Motor neuron (in vitro differentiated cells): ENCODE data around the gene SARS2. TPM values are rescaled to one million over a fixed set of nuclear protein-coding genes. Genes with fewer than 3 reads are reported as not detected.

Source experiments
- ATAC-seq, 8 experiments: fragments of 200-7000 bp; cut with Tn5 transposase; replicated peaks in 6 of 8; 2 replicates each; pipeline ENCODE4 v1.8.0; 2021; ENCODE audit warnings: mild to moderate bottlenecking in 8 of 8, moderate library complexity in 8 of 8
- H3K27ac ChIP-seq, 2 donors: fragments of 250-450 bp; sonication (Bioruptor Pico); 2 replicates each; pipeline ENCODE4 v1.9.0; 2021; ENCODE audit warnings: antibody characterized with exemption in 2 of 2, mild to moderate bottlenecking in 2 of 2, moderate library complexity in 1 of 2
- H3K4me1 ChIP-seq, 2 donors: fragments of 250-450 bp; sonication (Bioruptor Pico); replicated peaks in 1 of 2; 2 replicates each; pipeline ENCODE4 v1.6.1; 2021; ENCODE audit warnings: antibody characterized with exemption in 2 of 2, mild to moderate bottlenecking in 2 of 2, moderate library complexity in 1 of 2
- H3K4me3 ChIP-seq, 5 donors: fragments of 250-450 bp; sonication (Bioruptor Pico); 2 replicates each; pipeline ENCODE4 v1.9.0; 2021; ENCODE audit warnings: antibody characterized with exemption in 5 of 5, mild to moderate bottlenecking in 5 of 5, moderate library complexity in 4 of 5
- WGBS, 10 experiments: fragments of 450-650 bp; shearing (Covaris generic); methylation state at CpG; one replicate each; pipeline ENCODE4 v1.0.0; 2022; 5-methylcytosine and 5-hydroxymethylcytosine counted together
- in situ Hi-C, 9 experiments: fragments of 400-800 bp; cut with MboI; loops; one replicate each; pipeline ENCODE4 v1.15.0; 2021; ENCODE audit warnings: low sequenced_read_pairs in 9 of 9, low pct_unique_long_range_greater_than_20kb in 2 of 9; ENCODE audit not compliant: unreplicated experiment in 9 of 9
- total RNA-seq, 8 experiments: library from RNA; unstranded; fragments of 300-600 nt; gene quantifications; 2 replicates each; pipeline versions ENCODE4 v1.2.3 to v1.2.4, GENCODE V29; 2022

SARS2 gene
- total RNA-seq, 8 experiments from 2014 or later = 8.4 to 53.6 (median 19.1) TPM

DNA sequence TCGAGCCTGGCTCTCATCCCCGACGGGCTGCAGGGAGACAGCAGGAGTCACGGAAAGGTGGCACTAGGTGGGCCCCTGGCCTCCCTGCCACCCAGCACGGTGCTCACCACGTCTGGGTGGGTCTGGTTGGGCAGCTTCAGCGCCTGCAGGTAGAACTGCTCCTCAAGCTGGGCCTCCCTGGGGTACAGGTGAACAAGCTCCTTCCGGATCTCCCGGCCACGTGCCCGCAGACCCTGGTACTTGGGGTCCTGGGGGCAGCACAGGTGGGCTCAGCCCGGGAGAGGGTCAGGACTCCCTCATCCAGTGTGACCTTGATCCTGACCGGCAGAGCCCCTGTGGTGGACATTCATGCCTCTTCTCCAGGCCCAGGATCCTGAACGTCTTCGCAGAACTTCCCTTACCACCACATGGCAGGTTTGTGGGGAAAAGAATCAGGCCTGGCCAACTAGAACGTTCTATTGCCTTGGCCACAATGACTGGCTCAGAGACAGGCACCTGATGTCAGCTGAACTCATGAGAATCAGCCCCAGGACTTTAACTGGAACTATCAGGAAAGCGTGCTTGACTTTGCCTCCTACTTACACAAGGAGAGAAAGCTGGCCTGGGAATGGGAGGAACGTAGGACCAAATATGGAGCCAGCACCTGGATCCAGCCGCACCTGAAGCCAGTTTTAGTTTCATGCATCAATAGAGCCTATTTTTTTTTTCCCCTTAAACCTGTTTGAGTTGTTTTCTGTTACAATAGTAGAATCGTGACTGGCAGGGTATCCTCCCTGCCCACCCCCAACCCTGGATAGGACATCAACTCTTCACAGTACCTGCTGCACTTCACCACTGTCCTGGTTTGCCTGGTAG lies 8.9 kb downstream of the SARS2 start:
- no peak for ATAC-seq
- no peak overlapping the region for H3K27ac ChIP-seq
- no peak overlapping the region for H3K4me3 ChIP-seq
- in situ Hi-C loops = loop anchor here in 3 of 9 experiments (25.0 kb wide), 1 partner anchor 509 kb away; the partner anchor contains the start of gene FAM98C (in 3 of the 3)
- 60 to 100% (median 86%) methylated on average over 1 to 10 of the region's 20 CpGs; no CpG with 5 or more reads in 3 of the 10 experiments for WGBS, 10 experiments
- H3K4me1 ChIP-seq = no peaks in the 10 kb centered on the region

DNA sequence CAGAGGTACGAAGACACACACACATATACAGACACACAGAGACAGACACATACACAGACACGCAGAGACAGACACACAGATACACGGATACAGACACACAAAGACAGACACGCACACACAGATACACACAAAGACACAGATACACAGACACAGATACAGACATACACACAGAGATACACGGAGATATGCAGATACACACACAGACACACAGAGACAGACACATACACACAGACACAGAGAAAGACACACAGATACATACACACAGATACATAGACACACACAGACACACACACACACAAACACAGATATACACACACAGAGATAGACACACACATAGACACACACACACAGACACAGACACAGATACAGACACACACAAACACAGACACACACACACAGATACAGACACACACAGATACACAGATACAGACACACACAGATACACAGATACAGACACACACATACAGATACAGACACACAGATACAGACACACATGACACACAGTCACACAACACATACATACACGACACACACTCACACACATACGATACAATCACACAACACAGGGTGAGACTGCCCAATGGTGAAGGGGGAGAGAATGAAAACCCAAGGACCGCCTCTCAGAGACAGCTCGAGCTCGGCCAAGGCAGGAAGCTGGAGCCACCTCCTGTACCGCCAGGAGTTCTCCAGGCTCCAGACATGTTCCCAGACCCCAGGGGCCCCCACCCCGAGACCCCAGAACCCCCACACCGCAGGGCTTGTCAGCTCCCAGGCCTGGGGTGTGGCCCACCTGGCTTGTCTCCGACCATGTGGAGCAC lies 9.8 kb downstream of the SARS2 start:
- in situ Hi-C loops = loop anchor here in 3 of 9 experiments (25.0 kb wide), 1 partner anchor 509 kb away; the partner anchor contains the start of gene FAM98C (in 3 of the 3)
- Histone ChIP-seq H3K27ac (no peak overlapping the region), H3K4me1 (no peaks in the 10 kb centered on the region), H3K4me3 (no peak overlapping the region)
- 45 to 100% (median 89%) methylated on average over 1 to 5 of the region's 14 CpGs; no CpG with 5 or more reads in 5 of the 10 experiments for WGBS, 10 experiments
- peak in 1 of 8 experiments; percentile 6 for ATAC-seq

DNA sequence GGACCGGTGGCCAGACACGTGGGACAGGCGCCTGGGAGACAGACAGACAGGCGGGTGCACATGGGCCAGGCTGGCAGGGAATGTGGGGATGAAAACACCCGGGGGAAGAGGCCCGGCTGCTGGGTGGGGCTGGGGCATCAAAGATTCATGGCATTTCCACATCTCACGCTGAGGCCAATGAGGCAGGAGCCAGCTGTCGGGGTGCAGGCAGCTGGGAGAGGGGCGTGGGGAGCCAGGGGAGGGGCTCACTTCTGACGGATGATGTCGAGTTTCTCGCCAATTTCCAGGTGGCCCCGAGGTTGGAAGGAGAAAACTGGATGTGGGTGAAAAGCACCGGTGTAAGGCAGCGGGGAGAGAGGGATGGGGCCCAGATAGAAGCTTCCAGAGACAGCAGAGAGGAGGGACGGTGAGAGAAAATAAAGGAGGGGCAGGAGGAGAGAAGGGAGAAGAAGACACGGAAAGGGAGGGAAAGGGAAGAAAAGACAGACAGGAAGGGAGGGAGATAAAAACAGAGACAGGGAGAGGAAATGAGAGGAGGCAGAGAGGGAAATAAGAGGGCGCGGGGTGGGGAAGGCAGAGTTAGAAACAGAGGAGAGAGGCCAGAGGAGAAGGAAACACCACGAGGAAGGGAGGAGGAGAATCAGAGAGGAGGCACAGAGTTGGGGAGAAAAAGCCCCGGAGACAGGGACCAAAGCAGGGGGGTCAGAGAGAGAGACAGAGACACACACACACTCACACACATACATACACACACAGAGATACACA lies 10.5 kb downstream of the SARS2 start:
- Histone ChIP-seq H3K27ac (no peak overlapping the region), H3K4me3 (no peak overlapping the region), H3K4me1 (no peaks in the 10 kb centered on the region)
- in situ Hi-C loops = loop anchor here in 3 of 9 experiments (25.0 kb wide), 1 partner anchor 508 kb away; the partner anchor contains the start of gene FAM98C (in 3 of the 3)
- 40 to 86% (median 66%) methylated on average over 1 to 10 of the region's 21 CpGs; no CpG with 5 or more reads in 1 of the 10 experiments for WGBS, 10 experiments
- peak in 4 of 8 experiments; percentile 11 to 54 (median 19) for ATAC-seq

DNA sequence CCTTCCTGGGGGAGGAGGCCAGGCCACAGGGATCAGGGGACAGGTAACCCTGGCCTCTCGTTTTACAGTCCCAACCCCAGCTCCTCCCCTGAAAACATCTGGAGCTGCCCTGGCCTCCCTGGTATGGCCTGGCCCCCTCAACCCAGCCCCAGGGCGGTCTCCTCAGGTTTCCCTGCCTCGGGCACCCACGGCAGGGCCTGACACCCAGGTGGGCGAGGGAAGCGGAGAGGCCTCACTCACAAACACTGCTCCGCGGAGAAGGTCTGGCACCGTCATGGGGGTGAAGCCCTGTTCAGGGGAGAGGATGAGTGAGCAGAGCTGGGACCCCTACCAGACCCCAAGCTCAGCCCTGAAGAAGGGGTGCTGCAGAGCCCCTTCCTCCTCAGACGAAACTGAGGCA lies 12.0 kb downstream of the SARS2 start:
- in situ Hi-C loops = loop anchor here in 3 of 9 experiments (25.0 kb wide), 1 partner anchor 506 kb away; the partner anchor contains the start of gene FAM98C (in 3 of the 3)

DNA sequence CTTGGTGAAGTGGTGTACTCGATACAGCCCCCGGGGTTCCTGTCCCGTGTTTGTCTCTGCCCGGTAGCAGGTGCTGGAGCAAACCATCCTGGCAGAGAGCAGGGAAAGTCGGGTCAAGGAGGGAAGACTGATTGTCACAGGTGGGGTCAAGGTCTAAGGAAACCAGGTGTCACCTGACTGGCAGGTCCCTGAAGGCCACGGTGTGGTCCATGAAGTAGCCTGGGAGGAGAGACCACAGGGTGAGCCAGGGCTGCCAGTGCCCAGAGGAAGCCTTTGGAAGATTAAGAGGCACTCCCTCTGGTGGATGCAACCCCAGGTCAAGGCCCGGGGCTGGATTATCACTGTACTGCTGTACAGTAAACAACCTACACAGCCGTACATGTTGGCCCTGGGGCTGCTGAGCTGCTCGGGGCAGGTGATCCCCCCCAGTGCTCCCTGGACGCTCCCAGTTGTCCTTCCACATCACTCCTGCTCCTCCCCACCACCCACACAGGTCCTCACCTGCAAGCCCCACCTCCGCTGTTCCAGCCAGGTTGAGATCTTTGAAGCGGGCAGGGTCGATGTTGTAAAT lies 12.6 kb downstream of the SARS2 start:
- H3K4me3 ChIP-seq = no peak overlapping the region
- H3K4me1 ChIP-seq = no peaks in the 10 kb centered on the region
- in situ Hi-C loops = loop anchor here in 3 of 9 experiments (25.0 kb wide), 1 partner anchor 506 kb away; the partner anchor contains the start of gene FAM98C (in 3 of the 3)
- WGBS, 10 experiments = 76 to 100% (median 92%) methylated on average over 1 to 3 of the region's 13 CpGs; no CpG with 5 or more reads in 6 of the 10 experiments
- no peak overlapping the region for H3K27ac ChIP-seq
- ATAC-seq = peak in 6 of 8 experiments; percentile 22 to 75 (median 32)

More for the DNA sequence above, 12.0 kb downstream of the SARS2 start:
- no peak for ATAC-seq
- WGBS, 10 experiments = 33 to 93% (median 40%) methylated on average over 1 to 7 of the region's 10 CpGs; no CpG with 5 or more reads in 7 of the 10 experiments
- Histone ChIP-seq H3K4me1 (no peaks in the 10 kb centered on the region), H3K4me3 (no peak overlapping the region), H3K27ac (no peak overlapping the region)

DNA sequence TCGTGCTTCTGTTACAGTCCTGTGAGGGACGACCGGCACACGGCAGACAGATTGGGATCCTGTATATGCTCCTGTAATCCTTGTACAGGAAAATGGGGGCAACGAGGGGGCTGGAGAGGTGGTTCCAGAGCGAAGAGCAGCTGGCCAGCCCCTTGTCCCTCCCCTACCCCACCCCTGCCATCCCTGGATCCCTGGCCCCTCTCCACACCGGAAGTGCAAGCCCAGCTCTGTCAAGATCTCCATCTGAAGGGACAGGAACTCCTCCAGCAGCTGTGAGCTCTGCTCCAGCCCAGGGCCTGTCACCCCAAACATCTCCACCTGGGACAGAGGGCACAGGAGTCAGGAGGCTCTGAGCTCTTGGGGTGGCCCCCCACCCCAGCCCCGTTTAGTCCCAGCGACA lies 13.0 kb downstream of the SARS2 start:
- H3K4me1 ChIP-seq = no peaks in the 10 kb centered on the region
- ATAC-seq = no peak
- no peak overlapping the region for H3K27ac ChIP-seq
- WGBS, 10 experiments = 100% methylated on average over 1 of the region's 9 CpGs; no CpG with 5 or more reads in 8 of the 10 experiments
- no peak overlapping the region for H3K4me3 ChIP-seq
- in situ Hi-C loops = loop anchor here in 3 of 9 experiments (25.0 kb wide), 1 partner anchor 505 kb away; the partner anchor contains the start of gene FAM98C (in 3 of the 3)

DNA sequence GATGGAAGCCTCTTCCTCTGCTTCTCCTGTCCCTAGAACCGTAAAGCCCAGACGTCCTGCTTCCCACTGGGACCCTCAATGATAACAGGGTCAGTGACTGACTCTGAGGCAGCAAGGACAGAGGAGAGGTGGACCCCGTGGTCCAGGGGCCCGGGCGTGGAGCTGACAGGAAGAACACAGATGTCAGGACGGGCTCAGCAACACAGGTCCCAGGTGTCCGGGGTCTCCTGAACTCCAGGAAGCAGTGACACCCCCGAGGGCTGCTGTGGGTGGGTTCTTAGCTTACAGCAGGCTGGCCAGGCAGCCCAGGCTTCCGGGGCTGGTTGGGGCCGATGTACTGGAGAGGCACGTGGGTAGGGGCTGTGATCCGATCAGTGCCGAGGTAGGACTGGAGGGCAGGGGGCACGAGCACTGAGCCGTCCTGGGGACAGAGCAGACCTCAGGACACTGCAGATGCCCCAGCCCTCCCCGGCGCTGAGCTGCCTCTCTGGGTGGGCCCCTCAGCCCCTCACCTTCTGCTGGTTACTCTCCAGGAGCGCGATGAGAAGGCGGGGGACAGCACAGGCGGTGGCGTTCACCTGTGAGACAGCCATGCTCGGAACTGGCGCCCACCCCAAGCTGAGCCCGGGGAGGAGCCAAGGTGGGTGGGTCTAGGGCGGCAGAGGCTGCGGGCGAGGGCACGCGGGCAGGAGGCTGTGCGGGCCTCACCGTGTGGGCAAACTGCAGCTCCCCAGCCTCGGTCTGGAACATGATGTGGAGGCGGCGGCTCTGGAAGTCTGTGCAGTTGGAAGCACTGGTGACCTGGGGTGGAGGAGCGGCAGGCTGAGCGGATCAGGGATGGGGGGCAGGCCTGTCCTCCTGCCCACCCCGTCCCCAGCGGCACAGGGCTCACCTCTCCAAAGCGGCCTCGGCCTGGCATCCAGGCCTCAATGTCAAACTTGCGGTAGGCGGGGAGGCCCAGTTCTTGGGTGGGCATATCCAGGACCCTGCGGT lies 14.9 kb downstream of the SARS2 start:
- H3K27ac ChIP-seq = no peak overlapping the region
- in situ Hi-C loops = loop anchor here in 3 of 9 experiments (25.0 kb wide), 1 partner anchor 503 kb away; the partner anchor contains the start of gene FAM98C (in 3 of the 3)

DNA sequence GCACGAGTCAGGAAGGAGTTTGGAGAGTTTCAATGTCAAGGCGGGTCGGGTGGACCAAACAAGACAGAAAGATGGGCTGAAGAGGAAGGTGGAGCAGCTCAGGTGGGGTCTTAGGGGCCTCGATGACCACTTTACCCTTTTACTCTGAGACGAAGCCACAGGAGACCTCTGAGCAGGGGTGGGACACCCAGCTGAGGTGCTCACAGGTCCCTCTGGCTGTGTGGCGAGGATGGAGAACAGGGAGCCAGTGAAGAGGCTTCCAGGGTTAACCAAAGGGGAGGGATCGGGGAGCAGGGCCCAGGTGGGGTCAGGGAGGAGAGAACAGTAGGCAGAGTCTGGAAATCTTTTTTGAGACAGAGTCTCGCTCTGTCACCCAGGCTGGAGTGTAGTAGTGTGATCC lies 16.6 kb downstream of the SARS2 start:
- ATAC-seq = no peak
- Histone ChIP-seq H3K4me3 (no peak overlapping the region), H3K27ac (no peak overlapping the region), H3K4me1 (no peaks in the 10 kb centered on the region)
- in situ Hi-C loops = loop anchor here in 3 of 9 experiments (25.0 kb wide), 1 partner anchor 502 kb away; the partner anchor contains the start of gene FAM98C (in 3 of the 3)
- 70 to 100% (median 86%) methylated on average over 1 to 5 of the region's 8 CpGs; no CpG with 5 or more reads in 1 of the 10 experiments for WGBS, 10 experiments

More for the DNA sequence above, 14.9 kb downstream of the SARS2 start:
- WGBS, 10 experiments = 76 to 100% (median 91%) methylated on average over 2 to 12 of the region's 44 CpGs
- no peaks in the 10 kb centered on the region for H3K4me1 ChIP-seq
- H3K4me3 ChIP-seq = no peak overlapping the region
- no peak for ATAC-seq

DNA sequence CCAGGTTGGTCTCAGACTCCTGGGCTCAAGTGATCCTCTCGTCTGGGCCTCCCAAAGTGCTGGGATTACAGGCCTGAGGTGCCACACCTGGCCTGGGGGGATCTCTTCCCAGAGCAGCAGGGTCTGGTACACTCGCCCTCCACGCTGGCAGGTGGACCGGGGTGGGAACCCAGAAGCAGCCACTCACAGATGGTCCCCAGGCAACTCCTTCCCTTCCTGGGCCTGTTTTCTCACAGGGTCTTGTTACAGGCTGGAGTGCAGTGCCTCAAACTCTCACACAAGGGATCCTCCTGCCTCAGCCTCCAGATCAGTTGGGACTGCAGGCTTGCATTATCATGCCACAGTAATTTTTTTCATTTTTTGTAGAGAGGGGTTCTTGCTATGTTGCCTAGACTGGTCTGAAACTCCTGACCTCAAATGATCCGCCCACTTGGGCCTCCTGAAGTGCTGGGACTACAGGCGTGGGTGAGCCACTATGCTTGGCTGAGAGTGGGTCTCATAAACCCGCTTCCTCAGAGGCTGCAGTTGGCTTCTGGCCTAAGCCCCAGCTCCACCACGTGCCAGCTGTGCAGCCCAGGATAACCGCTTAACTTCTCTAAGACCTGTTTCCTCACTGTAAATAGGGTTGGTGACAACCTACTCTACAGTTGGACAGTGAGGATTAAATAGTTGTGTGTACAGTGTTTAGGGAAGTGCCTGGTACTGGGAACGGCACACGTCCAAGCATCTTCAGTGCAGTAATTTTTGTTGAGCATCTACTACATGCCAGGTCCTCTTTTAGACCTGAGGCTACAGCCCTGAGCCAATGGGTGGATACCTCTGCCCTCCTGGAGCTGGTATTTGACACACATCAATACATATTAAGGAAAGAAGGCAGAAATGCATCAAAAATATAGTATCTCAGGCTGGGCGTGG lies 17.7 kb downstream of the SARS2 start:
- no peak for ATAC-seq
- Histone ChIP-seq H3K4me3 (no peak overlapping the region), H3K27ac (no peak overlapping the region), H3K4me1 (no peaks in the 10 kb centered on the region)
- WGBS, 10 experiments = 77 to 100% (median 88%) methylated on average over 1 to 6 of the region's 12 CpGs; no CpG with 5 or more reads in 5 of the 10 experiments
- in situ Hi-C loops = loop anchor here in 3 of 9 experiments (25.0 kb wide), 1 partner anchor 501 kb away; the partner anchor contains the start of gene FAM98C (in 3 of the 3)
